Hematopoietic multipotent progenitor cell treated with erythropoietin and hydrocortisone succinate and interleukin-3 and kit ligand, for 6 days (in vitro differentiated cells): ENCODE data around the gene C20orf204.

Experiments
- DNase-seq: peaks from one replicate; pipeline ENCODE4 v3.0.0-alpha.2; 2015

The C20orf204 gene

DNA sequence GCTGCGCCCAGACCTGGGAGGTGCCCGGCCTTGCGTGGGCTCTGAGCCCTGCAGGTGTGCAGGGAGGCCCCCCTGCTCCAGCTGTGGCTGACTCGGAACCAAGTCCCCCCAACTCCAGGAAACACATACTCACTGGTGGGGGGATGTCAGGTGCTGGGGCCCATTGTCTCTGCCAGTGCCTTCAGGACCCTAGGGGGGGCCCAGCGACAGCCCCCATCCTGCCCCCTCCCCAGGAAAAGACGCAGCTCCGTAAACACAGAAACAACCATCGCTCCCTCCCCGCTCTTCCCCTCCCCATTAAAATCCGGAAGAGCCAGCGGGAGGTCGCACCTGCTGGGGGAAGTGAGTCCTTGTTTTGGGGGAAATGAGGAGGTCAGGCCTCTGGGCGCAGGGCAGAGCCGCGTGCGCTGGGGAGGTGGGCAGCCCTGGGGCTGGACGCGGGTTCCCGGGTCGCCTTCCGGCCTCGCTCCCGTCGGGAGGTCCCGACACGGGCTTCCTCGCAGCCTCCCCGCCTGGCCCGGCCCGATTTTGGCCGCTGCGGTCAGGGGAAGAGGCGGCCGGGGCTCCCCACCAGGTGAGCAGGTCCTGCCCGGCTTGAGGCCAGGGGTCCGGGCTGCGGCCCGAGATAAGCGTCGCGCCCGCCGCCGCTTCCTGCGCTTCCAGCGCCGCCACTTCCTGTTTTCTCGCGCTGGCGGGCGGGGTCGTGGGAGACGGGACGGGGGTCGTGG, 6.2 kb downstream of the C20orf204 start:
- peak; percentile 37 for DNase-seq

GRCh38 chr20:64043768-64044167, 7.8 kb downstream of the C20orf204 start:
- DNase-seq, result no peak

DNA sequence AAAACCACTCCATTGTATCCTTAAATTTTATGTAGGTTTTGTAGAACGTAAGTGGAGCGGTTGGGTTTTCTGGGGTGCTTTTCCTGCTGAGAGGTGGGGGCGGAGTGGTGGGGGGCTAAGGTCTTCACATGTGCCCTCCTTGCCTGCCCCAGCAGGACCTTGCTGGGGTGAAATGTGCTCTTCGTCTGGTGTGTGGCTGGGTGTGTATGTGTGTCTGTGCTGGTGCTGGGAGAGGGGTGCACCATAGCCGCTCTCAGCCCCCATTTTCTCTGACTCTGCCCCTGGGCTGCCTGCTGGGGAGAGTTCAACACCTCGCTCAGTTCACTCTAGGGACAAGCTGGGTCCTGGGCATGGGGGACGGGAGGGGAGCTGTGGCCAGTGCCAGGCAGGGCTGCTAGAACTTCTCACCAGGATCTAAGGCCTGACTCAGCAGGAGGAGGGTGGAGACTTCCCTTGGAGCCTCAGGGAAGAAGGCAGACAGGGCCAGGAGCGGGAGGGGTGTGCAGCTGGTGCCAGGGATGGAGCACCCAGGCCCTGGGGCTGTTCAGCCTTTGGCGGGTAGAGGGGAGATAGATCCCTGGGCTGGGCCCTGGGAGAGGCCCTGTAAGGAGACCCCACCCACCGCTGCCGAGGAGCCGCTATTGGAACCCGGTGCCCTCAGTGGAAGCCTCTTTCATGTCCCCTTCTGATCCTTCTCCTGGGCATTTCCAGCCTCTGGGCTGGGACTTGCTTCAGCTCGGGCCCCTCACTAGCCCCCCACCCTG, 8.7 kb downstream of the C20orf204 start:
- no peak for DNase-seq

DNA sequence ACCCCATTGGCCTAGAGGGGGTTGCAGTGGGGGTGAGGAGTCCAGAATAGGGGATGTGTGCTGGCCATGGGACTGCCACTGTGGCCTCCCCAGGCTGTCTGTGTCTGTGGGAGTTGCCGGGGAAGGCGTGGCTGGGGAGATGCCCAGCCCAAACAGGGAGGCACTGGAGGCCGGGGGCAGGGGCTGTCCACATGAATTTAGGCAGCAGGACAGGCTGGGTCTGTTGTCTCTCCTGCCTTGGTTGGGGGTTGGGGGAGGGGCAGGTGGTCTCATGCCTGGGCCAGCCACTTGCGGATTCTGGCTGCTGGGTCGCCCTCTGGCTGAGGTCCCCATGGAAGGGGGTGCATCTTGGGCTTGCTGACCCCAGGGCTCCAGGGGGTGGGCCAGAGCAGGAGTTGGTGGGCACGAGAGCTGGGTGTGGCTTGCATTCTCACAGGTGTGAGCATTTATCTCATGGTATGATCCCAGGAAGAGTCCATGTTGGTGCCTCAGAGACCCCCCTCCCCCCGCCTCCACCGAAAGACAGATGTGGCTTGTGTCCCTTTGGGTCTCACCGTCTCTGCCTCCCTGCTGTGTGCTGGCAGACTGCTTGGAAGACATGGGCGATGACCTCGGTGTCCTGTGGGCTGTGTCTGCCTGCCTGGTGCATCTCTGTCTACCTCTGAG, 9.5 kb downstream of the C20orf204 start:
- DNase-seq, result no peak

- DNase-seq, result no peak
These were observed 11.0 kb downstream of the C20orf204 start for GRCh38 chr20:64047046-64047389.

DNA sequence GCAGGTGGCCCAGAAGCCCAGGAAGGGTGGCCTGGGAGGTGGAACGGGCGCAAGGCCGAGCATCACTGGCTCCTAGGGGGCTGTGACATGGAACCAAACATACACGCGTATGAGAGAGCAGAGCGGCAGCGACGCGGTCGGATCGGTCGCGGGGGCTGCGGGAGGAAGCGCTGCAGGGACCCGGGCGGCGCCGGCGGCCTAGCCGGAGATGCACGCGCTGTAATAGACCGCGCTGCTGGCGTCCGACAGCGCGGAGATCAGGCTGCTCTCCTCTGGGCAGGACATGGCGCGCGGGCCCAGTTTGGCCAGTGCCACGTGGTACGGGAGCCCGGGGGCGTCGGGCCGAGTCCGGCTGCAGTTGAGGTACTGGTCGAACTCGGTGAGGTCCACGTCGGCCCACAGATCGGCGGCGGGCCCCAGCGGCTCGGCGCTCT, 12.0 kb downstream of the C20orf204 start:
- DNase-seq, result no peak

DNA sequence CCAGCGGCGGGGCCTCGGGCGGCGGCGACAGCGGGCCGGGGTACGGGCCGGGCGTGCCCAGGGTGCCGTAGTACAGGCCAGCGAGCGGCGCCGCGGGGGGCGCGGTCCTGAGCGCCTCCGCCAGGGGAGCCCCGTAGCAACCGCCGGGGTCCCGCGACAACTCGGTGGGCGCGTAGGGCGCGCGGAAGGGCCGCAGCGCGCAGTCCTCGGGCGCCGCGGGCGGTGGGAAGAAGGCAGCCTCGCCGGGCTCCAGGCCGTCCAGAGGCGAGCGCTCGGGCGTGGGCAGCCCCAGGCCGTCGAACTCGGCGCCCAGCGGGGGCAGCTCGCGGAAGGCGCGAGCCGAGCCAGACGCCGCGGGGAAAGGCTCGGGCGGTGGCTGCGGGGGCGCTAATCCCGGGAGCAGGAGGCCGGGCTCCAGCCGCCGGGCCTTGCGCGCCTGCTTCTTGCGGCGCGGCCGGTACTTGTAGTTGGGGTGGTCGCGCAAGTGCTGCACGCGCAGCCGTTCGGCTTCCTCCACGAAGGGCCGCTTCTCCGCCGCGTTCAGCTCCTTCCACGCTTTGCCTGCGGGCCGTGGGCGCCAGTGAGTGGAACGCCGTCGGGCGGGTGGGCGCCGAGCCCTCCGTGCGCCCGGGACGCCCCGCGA, 12.5 kb downstream of the C20orf204 start:
- no peak for DNase-seq

DNA sequence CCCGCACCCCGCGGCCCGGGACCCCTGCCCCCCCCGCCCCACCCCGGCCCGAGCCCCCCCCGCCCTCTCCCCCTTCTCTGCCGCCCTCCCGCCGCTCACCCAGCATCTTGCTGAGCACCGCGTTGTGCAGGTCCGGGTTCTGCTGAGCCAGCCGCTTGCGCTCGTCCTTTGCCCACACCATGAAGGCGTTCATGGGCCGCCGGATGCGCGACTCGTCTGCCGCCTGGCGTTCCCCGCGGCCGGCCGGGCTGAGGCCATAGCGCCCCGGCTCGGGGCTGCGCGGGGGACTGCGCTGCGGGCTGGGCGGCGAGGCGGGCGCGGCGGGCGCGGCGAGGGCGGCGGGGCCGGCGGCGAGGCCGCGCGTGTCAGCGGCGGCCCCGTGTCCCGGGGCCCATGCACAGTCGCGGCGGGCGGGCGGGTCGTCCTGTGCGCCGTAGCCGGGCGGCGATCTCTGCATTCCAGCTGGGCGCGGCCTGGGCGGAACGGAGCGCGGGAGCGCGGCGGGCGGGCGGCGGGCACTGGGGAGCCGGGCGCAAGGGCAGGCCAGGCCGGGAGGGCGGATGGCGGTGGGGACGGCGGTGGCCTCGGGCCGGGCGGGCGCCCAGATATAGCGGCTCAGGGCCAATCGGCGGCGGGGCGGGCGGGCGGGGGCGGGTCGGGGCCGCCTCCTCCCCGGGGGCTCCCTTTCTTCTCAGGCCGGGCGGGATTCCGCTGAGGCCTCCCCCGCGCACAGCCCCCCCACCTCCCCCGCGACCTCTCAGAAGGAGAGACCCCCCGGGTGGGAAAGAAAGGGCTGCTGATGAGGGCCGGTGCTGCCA, 13.3 kb downstream of the C20orf204 start, which contains the start of gene SOX18:
Gene SOX18, minus strand, starts transcription at position 580 of the 818 bp plus-strand sequence. Its CDS starts 123 bp downstream, at position 457.
- DNase-seq, result peak; percentile 55

- no peak for DNase-seq
These were observed 13.9 kb downstream of the C20orf204 start for GRCh38 chr20:64049878-64050260.

DNA sequence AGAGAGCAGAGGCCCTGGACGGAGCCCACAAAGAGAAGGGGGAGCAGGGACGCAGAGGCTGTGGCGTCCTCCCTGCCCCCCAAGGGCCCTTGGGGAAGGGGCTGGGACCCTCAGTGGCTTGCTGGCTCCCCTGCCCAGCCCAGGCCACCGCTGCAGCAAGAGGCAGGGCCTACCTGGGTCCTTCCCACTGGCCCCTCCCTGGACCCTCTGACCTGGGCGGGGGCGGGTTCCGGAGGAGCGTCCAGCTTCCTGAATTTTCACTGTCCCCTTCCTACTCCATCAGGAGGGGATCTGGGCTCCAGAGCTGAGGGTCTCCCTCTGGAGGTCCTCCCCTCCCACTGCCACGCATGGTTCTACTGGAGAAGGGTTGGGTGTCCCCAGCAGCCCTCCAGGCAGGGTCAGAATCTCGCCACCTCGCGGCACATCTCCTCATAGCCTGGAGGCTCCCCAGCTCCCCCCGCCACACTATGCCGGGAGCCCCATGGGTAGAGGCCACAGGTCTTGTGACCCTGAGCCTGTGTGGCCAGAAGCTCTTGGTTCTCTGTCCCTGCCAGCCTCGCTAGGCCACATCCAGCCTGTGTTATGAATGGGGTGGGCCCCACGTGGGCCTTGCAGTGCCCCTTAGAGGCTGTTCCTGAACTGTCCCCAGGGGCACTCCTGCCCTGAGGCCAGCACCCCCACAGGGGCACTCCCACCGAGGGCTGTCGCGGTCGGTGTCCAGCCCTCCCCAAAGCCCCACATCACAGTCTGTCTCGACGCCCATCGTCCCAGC, 14.5 kb downstream of the C20orf204 start:
- peak; percentile 50 for DNase-seq

GRCh38 chr20:64051033-64051452, 15.1 kb downstream of the C20orf204 start:
- no peak for DNase-seq

- DNase-seq, result no peak
These were observed 15.8 kb downstream of the C20orf204 start for GRCh38 chr20:64051561-64052325.

GRCh38 chr20:64052326-64052722, 16.3 kb downstream of the C20orf204 start:
- DNase-seq, result no peak

DNA sequence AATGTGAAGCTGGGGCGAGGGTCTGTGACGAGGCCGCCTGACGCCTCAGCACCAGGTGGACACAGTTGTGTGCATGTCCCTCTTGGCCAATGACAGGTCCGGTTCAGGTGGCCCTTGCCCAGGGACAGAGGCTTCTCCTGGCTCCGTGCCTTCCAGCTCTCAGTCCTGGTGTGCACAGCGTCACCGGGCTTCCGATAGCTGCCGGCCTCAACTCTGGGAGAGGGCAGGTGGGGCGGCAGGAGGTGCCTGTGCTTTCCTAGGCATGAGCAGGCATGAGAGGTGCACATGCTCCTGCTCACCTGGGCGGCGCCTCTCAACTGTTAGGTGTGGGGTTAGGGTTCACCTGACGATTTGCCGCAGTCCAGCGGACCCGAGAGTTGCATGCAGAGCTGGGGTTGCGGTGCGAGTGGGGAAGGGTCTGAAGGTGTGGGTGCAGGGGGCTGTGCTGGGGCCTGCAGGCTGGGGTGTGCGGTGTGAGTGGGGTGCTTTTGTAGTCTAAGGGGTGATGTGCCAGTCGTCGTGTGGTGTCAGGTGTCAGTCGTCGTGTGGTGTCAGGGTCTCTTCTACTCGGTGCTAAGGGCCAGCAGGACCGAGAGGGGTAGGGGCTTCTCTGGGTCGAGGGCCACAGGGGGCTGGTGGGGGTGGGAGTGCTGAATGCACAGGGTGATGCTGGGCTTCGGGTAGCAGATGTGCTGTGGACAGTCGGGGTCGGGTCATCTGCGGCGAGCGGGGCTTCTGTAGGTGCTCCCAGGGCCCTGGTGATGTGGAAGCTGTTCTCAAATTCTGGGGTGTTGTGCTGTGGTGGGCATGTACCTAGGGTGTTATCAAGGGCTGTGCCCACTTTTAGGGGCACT, 17.2 kb downstream of the C20orf204 start:
- no peak for DNase-seq

- DNase-seq, result peak; percentile 70
These were observed 18.1 kb downstream of the C20orf204 start for GRCh38 chr20:64053841-64054661.

DNA sequence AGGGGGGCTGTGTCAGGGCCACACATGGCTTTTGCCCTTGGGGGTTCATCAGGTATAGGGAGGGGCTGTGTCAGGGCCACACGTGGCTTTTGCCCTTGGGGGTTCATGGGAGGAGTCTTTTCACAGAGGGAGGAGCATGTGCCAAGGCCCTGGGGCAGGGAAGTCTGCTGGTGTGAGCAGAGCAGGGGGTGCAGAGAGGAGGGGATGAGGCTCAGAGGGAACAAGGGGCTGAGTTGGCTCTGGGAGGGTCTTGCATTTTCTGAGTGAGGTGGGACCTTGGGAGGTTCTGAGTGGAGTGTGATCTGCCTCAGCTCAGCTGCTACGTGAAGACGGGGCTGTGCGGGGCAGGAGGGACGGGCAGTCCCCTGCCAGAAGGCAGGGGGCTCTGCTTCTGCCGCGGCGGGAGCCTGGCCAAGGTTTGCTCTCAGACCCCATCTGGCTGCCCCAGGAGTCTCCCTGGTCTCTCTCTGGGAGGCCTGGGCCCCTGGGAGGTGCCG, 19.5 kb downstream of the C20orf204 start:
- DNase-seq, result no peak

GRCh38 chr20:64055893-64056638, 20.1 kb downstream of the C20orf204 start:
- no peak for DNase-seq

DNA sequence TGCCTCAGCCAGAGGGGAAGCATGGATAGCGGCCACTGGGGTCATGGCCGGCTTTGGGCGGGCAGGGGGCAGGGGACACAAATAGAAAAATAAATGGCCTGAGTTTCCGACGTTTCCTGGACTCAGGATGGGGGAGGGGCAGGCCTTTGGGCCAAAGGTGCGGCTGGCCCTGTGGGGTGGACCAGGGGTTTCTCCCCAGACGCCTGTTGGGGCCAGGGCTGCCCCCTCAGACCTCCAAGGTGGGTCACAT, 20.6 kb downstream of the C20orf204 start:
- DNase-seq, result no peak
